ENCODE results near the gene C5orf22.
"Not testable (repeated sequence)": the region's sequence is repeated elsewhere in the genome, so short reads cannot be mapped to it uniquely, and the experiment has no call there.

The C5orf22 gene

DNA sequence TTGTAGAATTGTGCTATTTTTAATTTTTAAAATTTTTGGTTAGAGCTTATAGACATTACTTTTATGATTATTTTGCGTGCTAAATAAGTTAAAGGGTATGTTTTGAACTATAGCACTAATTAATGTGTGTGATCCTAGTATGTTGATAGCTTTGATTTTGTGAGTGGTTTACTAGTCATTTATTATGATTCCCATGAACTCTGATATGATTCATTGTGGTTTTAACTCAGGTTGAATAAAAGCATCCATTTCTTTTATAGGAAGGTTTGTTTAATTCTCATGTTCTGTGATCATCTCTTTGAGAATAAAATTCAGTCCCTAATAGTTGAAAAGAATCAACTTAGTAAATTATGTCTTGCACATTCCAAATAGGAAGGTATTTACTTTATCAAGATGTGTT is 22.5 kb downstream of the C5orf22 start:
- no peak for DNase-seq (ENCODE audit: low read depth)

GRCh38 chr5:31556461-31556860 is 24.4 kb downstream of the C5orf22 start:
- no peak for DNase-seq (ENCODE audit: low read depth)

DNA sequence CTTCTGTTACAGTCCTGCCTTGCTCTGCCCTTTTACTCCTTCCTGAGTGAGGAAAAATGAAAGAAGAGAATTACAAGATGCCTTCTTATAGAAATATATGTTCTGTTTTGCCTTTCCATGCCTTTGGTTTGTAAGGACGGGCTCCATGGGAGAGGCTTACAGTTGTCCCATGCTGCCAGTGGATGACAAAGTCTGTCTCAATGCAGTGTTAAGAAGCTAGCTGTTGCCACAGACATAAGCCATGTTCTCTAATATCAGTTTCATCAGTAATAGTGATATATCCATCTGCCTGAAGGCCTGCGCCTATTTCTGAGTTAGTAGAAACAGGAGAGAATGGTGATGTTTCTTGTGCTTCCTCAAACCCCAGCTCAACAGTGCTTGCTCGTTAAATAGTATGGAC is 27.8 kb downstream of the C5orf22 start:
- DNase-seq (ENCODE audit: low read depth), result no peak

DNA sequence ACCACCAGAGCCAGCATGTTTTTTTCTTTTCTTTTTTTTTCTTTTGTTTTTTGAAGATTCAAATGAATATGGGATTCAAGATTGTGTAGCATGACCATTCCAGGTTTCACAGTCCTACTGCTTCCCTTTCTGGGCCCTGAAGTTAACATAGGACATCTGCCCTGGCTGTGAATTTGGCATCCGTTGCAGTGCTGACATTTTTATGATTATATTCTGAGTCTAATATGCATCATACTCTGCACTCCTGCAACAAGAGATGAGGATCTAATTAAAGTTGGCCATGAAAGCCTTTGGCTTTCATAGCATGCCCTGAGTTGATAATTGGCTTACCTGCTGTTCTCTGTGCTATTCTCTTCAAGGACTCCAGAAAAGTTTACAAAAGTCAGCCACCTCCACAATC is 29.8 kb downstream of the C5orf22 start:
- DNase-seq (ENCODE audit: low read depth), result peak; percentile 31

DNA sequence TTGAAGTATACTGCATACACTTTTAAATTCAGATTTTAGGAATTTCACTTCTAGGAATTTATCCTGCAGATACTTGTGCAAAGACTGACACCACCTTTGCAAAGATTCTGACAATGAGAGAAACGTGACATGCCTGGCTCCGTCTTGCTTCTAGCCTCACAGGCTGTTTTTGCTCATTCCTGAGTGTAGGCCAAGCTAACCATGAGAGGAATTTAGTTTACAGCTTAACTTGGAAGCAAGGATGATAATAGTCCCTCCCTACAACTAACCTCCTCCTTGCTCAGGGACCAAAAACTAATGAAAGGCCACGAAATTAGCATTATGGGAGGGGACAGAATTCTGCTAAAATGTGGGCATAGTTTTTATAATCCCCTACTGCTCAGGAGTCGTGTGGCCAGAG is 31.1 kb downstream of the C5orf22 start:
- peak; percentile 8 for DNase-seq (ENCODE audit: low read depth)

DNA sequence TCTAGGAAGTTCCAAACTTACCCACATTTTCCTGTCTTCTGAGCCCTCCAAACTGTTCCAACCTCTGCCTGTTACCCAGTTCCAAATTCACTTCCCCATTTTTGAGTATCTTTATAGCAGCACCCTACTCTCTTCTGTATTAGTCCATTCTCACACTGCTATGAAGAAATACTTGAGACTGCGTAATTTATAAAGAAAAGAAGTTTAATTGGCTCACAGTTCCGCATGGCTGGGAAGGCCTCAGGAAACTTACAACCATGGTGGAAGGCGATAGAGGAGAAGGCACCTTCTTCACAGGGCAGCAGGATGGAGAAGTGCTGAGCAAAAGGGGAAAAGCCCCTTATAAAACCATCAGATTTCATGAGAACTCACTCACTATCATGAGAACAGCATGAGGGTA is 34.3 kb downstream of the C5orf22 start:
- not testable (repeated sequence) for DNase-seq (ENCODE audit: low read depth)

GRCh38 chr5:31568302-31568835 is 36.3 kb downstream of the C5orf22 start:
- no peak for DNase-seq (ENCODE audit: low read depth)

GRCh38 chr5:31569068-31569467 is 37.0 kb downstream of the C5orf22 start:
- DNase-seq (ENCODE audit: low read depth), result no peak

- no peak for DNase-seq (ENCODE audit: low read depth)
These were observed 41.5 kb downstream of the C5orf22 start for GRCh38 chr5:31573494-31574142.

DNA sequence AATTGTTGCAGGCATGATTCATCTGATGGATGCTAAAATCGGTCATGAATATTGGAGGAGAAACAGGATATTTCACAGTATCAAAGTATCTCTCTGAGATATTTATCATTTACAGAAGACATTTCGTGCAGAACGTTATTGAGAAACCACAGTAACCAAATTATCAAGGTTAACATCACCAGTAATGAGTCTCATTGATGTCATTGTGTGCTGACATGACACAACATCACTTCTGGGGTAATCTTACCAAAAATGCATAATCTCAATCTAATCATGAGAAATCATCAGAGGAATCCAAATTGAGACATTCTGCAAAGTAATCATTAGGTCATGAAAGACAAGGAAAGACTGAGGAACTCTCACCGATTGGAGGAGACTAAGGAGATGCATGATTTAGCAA is 42.7 kb downstream of the C5orf22 start:
- no peak for DNase-seq (ENCODE audit: low read depth)

GRCh38 chr5:31577438-31577837 is 45.3 kb downstream of the C5orf22 start:
- no peak for DNase-seq (ENCODE audit: low read depth)

- no peak for DNase-seq (ENCODE audit: low read depth)
These were observed 47.5 kb downstream of the C5orf22 start for GRCh38 chr5:31579558-31579957.

GRCh38 chr5:31581498-31582099 is 49.5 kb downstream of the C5orf22 start:
- DNase-seq (ENCODE audit: low read depth), result no peak

DNA sequence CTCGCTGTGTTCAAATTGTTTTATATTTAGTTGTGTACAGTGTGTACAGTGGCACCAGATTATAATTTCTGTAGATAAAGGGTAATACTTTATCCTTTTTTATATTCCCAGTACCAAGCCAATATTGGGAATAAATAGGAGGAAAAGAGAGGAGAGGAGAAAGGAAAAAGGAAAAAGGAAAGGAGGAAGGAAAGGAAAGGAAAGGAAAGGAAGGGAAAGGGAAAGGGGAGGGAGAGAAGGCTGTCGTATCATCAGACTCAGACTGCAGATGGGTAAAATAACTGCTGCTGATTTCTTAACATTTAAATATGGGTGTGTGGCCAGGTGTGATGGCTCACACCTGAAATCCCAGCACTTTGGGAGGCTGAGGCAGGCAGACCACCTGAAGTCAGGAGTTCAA is 51.0 kb downstream of the C5orf22 start:
- no peak for DNase-seq (ENCODE audit: low read depth)

- DNase-seq (ENCODE audit: low read depth), result no peak
These were observed 53.2 kb downstream of the C5orf22 start for GRCh38 chr5:31585166-31585894.

- DNase-seq (ENCODE audit: low read depth), result no peak
These were observed 53.8 kb downstream of the C5orf22 start for GRCh38 chr5:31585895-31586270.

DNA sequence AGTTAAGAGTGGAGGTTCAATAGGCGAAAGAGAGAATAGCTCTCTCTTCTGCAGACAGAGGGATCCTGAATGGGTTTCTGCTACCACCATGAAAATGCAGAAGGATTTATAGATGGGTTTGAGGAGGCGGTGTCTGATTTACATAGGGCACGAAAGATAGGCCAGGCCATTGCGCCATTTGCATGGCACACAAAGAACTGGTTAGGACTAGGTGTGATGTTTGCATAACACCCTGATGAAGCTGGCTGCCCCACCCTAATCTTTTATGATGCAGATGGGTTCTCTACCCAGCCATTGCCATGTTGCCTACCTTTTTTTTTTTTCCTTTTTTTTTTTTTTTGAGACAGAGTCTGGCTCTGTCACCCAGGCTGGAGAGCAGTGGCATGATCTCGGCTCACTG is 55.4 kb downstream of the C5orf22 start:
- no peak for DNase-seq (ENCODE audit: low read depth)

- DNase-seq (ENCODE audit: low read depth), result no peak
These were observed 61.6 kb downstream of the C5orf22 start for GRCh38 chr5:31593665-31594064.

DNA sequence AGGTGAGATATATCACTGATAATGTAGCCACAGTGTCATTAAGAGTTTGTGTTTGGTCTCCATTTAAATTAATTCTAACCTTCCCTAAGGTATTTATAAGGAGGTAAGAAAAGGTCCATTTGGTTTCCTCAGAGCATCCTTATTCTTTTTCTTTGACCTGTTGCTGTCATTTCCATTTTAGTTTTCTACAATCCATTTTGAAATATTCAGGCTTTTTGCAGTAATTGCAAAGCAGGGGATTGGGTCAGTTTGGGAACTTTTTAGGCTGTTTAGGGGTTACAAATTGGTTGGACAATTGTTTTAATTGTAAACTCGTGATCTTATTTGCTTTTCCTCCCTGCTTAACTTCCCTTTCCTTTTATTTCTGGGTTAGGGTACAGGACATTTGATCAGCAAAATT is 64.3 kb downstream of the C5orf22 start:
- DNase-seq (ENCODE audit: low read depth), result no peak

DNA sequence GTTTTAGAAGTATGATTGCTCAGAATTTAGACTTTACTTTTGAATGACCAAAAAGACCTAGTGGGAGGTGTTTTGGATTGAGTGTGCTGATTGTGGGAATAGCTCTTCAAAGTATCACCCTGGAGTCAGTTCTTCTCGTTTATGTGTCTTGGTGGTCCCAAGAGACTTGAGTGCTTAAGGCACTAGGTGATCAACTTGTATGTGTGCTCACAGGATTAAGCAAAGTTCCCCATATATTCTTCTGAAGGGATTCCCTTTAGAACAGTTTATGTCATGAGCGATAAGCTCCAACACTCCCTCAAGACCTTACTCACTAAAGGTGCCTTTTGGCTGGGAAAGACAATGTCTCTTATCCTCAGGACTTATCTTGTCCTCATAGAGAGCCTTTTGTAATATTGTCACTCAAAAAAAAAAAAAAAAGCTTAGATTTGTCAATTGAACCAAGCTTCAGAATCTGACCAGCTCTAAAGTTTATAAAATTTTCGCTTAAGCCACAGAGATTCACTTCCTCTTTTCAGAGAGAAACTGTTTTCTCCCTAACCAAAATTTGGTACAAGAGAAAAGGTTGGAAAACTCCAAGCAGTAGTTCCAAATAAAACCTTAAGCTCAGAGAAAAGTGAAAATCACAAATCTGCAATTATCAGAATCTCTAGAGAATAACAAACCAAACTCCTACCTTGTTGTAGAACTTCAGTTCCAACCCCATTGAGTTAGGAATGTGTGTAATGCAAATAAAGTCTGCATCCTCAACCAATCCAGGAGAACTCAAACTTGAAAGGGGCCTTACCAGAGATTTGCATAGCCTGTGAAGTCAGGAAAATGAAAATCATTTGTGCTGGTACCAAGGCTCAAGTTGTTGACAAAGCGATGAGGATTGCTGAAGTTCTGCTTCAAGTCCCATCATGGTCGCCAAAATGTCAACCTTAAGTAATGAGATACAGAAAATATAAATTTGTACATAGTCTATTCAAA is 66.8 kb downstream of the C5orf22 start:
- DNase-seq (ENCODE audit: low read depth), result no peak

- DNase-seq (ENCODE audit: low read depth), result not testable (repeated sequence)
These were observed 70.2 kb downstream of the C5orf22 start for GRCh38 chr5:31602305-31602704.

DNA sequence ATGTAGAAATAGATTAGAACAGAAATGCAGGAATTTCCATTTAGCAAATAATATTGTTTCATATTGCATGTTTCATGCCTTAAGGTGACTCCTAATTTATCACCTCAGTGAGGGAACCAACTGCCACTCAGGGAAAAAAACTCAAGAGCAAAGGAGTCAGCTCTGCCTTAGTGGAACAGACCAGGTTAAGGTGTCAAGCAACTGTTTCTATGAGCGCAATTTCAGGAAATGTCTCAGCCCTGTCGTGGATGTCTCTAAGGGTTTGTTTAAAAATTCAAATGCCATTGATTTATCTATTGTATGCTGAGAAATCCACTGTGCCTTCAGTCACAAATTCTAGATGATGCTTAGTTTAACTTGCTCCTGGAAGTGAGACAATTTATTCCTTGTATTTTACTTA is 72.1 kb downstream of the C5orf22 start:
- DNase-seq (ENCODE audit: low read depth), result no peak
